Thoracic aorta (tissue), 2 donors: ENCODE data around the gene ELAVL2. TPM values are rescaled to one million over a fixed set of nuclear protein-coding genes. Genes with fewer than 3 reads are reported as not detected.

ENCODE experiments used
- ATAC-seq: fragments of 150-250 bp; one replicate; pipeline ENCODE4 v1.8.0; 2017; ENCODE audit warnings: low read depth; ENCODE audit not compliant: insufficient number of reproducible peaks, low FRiP score
- DNase-seq: peaks from one replicate; pipeline ENCODE4 v3.0.0-alpha.2; 2020; ENCODE audit warnings: low spot score
- H3K27ac ChIP-seq, 2 donors: fragments of 200-600 bp; sonication (generic); 1 replicate in 1 of 2; 2 replicates in 1 of 2; pipeline ENCODE4 v1.5.1; 2016; ENCODE audit warnings: mild to moderate bottlenecking in 2 of 2, moderate library complexity in 2 of 2
- H3K27me3 ChIP-seq: fragments of 200-600 bp; sonication (generic); replicated peaks from 2 replicates; pipeline ENCODE4 v1.6.0; 2016; ENCODE audit warnings: mild to moderate bottlenecking; ENCODE audit not compliant: insufficient read depth
- H3K36me3 ChIP-seq: fragments of 200-600 bp; sonication (generic); one replicate; pipeline ENCODE4 v1.5.1; 2016
- H3K4me1 ChIP-seq, 2 donors: fragments of 200-600 bp; sonication (generic); 1 replicate in 1 of 2; 2 replicates in 1 of 2; pipeline versions ENCODE4 v1.5.1 to v1.6.0; 2016; ENCODE audit warnings: low read depth in 2 of 2, mild to moderate bottlenecking in 1 of 2; ENCODE audit not compliant: control insufficient read depth in 1 of 2
- H3K4me3 ChIP-seq: fragments of 200-600 bp; sonication (generic); 2 replicates; pipeline ENCODE4 v1.5.1; 2016; ENCODE audit warnings: mild to moderate bottlenecking
- H3K9me3 ChIP-seq: fragments of 200-600 bp; sonication (generic); 2 replicates; pipeline ENCODE4 v1.5.1; 2016
- total RNA-seq, 2 donors: library from RNA; depleted of rRNA; stranded (reverse); fragments of >200 nt; gene quantifications; one replicate each; pipeline versions ENCODE4 v1.1.0 to v1.2.3, GENCODE V29; 2016
- TF ChIP-seq, protein P1 (sequence below): fragments of 200-600 bp; sonication (generic); IDR thresholded peaks from one replicate; pipeline ENCODE4 v1.5.1; 2019; ENCODE audit warnings: antibody characterized with exemption

Gene ELAVL2
- total RNA-seq, 2 donors from 2014 or later = not detected

DNA sequence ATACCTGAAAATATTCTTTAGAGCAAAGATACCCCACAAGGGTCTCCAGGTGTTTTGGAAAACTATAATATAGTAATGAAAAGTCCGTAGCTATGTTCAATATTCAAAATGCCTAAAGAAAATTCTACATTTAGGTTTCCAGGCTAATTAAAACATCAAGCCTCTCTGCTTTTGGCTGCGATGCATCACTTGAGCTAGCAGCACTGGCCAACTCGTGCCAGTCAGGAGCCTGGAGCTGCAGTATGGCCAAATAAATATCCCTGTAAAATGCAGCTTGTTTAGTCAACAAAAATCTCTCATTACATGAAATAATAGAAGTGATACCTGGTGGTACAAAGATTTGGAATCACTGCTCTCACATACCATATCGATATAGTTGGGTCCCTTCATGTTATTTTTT is 181.1 kb downstream of the ELAVL2 start:
- DNase-seq (no peak), ATAC-seq (no peak)
- no peak overlapping the region for H3K27ac ChIP-seq
- TF ChIP-seq, protein P1, sequence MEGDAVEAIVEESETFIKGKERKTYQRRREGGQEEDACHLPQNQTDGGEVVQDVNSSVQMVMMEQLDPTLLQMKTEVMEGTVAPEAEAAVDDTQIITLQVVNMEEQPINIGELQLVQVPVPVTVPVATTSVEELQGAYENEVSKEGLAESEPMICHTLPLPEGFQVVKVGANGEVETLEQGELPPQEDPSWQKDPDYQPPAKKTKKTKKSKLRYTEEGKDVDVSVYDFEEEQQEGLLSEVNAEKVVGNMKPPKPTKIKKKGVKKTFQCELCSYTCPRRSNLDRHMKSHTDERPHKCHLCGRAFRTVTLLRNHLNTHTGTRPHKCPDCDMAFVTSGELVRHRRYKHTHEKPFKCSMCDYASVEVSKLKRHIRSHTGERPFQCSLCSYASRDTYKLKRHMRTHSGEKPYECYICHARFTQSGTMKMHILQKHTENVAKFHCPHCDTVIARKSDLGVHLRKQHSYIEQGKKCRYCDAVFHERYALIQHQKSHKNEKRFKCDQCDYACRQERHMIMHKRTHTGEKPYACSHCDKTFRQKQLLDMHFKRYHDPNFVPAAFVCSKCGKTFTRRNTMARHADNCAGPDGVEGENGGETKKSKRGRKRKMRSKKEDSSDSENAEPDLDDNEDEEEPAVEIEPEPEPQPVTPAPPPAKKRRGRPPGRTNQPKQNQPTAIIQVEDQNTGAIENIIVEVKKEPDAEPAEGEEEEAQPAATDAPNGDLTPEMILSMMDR = no peak
- no peaks in the 10 kb centered on the region for H3K27me3 ChIP-seq
- H3K36me3 ChIP-seq = no peaks in the 10 kb centered on the region
- no peaks in the 10 kb centered on the region for H3K4me1 ChIP-seq
- H3K4me3 ChIP-seq = no peak overlapping the region
- H3K9me3 ChIP-seq = no peaks in the 10 kb centered on the region

DNA sequence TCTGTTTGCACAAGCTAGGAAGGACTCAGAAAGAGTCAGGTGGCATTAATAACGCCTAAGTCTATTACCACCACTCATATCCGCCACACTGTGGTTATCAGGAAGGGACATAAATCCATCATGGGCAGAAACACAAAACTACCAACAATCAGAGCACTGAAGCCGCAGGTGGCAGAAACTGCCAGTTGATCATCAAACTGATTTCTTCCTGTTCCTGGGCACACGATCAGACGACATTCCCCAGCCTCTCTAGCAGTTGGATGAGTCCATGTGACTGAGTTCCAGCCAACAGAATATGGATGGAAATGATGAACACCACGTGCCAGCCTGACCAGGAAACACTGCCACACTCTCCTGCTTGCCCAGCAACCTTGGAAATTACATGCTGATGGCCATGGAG is 181.7 kb downstream of the ELAVL2 start:
- DNase-seq (no peak), ATAC-seq (no peak)
- H3K9me3 ChIP-seq = no peaks in the 10 kb centered on the region
- H3K4me3 ChIP-seq = no peak overlapping the region
- H3K4me1 ChIP-seq = no peaks in the 10 kb centered on the region
- TF ChIP-seq, protein P1 = no peak
- no peaks in the 10 kb centered on the region for H3K27me3 ChIP-seq
- H3K27ac ChIP-seq = no peak overlapping the region
- H3K36me3 ChIP-seq = no peaks in the 10 kb centered on the region

DNA sequence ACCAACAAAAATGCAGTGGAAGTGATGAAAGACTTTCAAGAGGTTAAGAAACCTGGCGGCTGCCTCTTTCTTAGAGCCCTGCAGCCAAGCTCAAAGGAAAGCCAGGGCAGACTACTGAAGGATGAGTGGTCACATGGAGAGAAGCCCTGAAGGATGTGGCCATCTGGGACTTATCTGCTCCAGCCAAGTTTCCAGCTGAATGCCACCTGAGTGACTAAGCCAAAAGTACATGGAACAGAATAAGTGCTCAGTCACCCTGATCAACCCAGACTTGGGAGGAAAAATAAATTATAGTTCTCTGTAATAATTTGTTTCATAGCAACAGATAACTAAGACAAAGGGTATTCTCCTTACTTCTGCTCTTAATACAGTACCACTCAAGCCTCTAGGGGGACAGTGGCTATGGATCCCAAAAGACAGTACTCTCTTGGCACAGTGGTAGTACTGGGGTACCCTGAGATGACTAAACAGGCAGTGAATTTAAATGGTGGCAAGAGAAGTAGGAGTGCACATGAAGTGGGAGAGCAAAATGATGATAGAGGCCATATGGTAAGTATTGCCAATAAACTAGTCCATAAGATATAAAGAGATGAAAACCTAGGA is 182.3 kb downstream of the ELAVL2 start:
- Histone ChIP-seq H3K9me3 (no peaks in the 10 kb centered on the region), H3K4me1 (no peaks in the 10 kb centered on the region), H3K4me3 (no peak overlapping the region), H3K27me3 (no peaks in the 10 kb centered on the region), H3K27ac (no peak overlapping the region), H3K36me3 (no peaks in the 10 kb centered on the region)
- DNase-seq (no peak), ATAC-seq (no peak)
- TF ChIP-seq, protein P1 = no peak
